Trophoblast cell (in vitro differentiated cells and primary cell): Measurements from ENCODE around the gene STRA6.

Experiments
- DNase-seq, 2 donors: peaks; one replicate each; pipeline ENCODE4 v3.0.0-alpha.2; 2016
- H2AFZ ChIP-seq: 2 replicates; pipeline ENCODE4 v1.6.1; 2013; ENCODE audit warnings: low read length, moderate library complexity, mild to moderate bottlenecking; ENCODE audit not compliant: insufficient read depth, poor library complexity
- H2AK5ac ChIP-seq: 2 replicates; pipeline ENCODE4 v1.6.1; 2013; ENCODE audit warnings: mild to moderate bottlenecking, low read length
- H2BK120ac ChIP-seq: 2 replicates; pipeline ENCODE4 v1.6.1; 2013; ENCODE audit warnings: low read length, mild to moderate bottlenecking, moderate library complexity; ENCODE audit not compliant: insufficient read depth, poor library complexity
- H2BK12ac ChIP-seq: 2 replicates; pipeline ENCODE4 v1.6.1; 2013; ENCODE audit warnings: mild to moderate bottlenecking, low read length, moderate library complexity
- H2BK5ac ChIP-seq: 2 replicates; pipeline ENCODE4 v1.6.1; 2013; ENCODE audit warnings: low read length, low read depth, moderate library complexity, mild to moderate bottlenecking; ENCODE audit not compliant: poor library complexity
- H3K14ac ChIP-seq: 2 replicates; pipeline ENCODE4 v1.6.1; 2013; ENCODE audit warnings: mild to moderate bottlenecking, low read length
- H3K18ac ChIP-seq: 2 replicates; pipeline ENCODE4 v1.6.1; 2013; ENCODE audit warnings: mild to moderate bottlenecking, low read length
- H3K23ac ChIP-seq: 2 replicates; pipeline ENCODE4 v1.6.1; 2013; ENCODE audit warnings: low read length
- H3K27ac ChIP-seq: 2 replicates; pipeline ENCODE4 v1.5.1; 2013; ENCODE audit warnings: low read depth, mild to moderate bottlenecking, inconsistent platforms, low read length, moderate library complexity
- H3K27me3 ChIP-seq: 2 replicates; pipeline ENCODE4 v1.6.1; 2013; ENCODE audit warnings: inconsistent platforms, mild to moderate bottlenecking, low read length, moderate library complexity; ENCODE audit not compliant: insufficient read depth
- H3K36me3 ChIP-seq, 2 experiments: 1 replicate in 1 of 2; 2 replicates in 1 of 2; pipeline ENCODE4 v1.6.1; 2013; ENCODE audit warnings: low read length in 2 of 2, mild to moderate bottlenecking in 2 of 2, moderate library complexity in 1 of 2; ENCODE audit not compliant: insufficient read depth in 2 of 2, control insufficient read depth in 1 of 2
- H3K4ac ChIP-seq: 2 replicates; pipeline ENCODE4 v1.6.1; 2013; ENCODE audit warnings: low read depth, mild to moderate bottlenecking, low read length, moderate library complexity
- H3K4me1 ChIP-seq, 2 experiments: 1 replicate in 1 of 2; 2 replicates in 1 of 2; pipeline ENCODE4 v1.6.1; 2013; ENCODE audit warnings: low read length in 2 of 2, mild to moderate bottlenecking in 2 of 2, moderate library complexity in 1 of 2; ENCODE audit not compliant: insufficient read depth in 2 of 2, control insufficient read depth in 1 of 2
- H3K4me2 ChIP-seq: 2 replicates; pipeline ENCODE4 v1.6.1; 2013; ENCODE audit warnings: inconsistent platforms, mild to moderate bottlenecking, low read length, moderate library complexity
- H3K4me3 ChIP-seq: 2 replicates; pipeline ENCODE4 v1.5.1; 2013; ENCODE audit warnings: mild to moderate bottlenecking, low read depth, low read length, inconsistent platforms
- H3K79me1 ChIP-seq: one replicate; pipeline ENCODE4 v1.6.1; 2013; ENCODE audit warnings: low read length
- H3K79me2 ChIP-seq: 2 replicates; pipeline ENCODE4 v1.6.1; 2013; ENCODE audit warnings: low read length, mild to moderate bottlenecking; ENCODE audit not compliant: control insufficient read depth, insufficient read depth, poor library complexity
- H3K9ac ChIP-seq: 2 replicates; pipeline ENCODE4 v1.6.1; 2013; ENCODE audit warnings: mild to moderate bottlenecking, low read length
- H3K9me3 ChIP-seq: 2 replicates; pipeline ENCODE4 v1.6.1; 2013; ENCODE audit warnings: low read depth, mild to moderate bottlenecking, control low read depth, inconsistent platforms, low read length; ENCODE audit not compliant: insufficient read depth
- H4K12ac ChIP-seq: 2 replicates; pipeline ENCODE4 v1.6.1; 2013; ENCODE audit warnings: low read depth, mild to moderate bottlenecking, low read length, moderate library complexity
- H4K8ac ChIP-seq: 2 replicates; pipeline ENCODE4 v1.6.1; 2013; ENCODE audit warnings: low read depth, mild to moderate bottlenecking, low read length, moderate library complexity
- H4K91ac ChIP-seq: one replicate; pipeline ENCODE4 v1.6.1; 2013; ENCODE audit warnings: low read depth, mild to moderate bottlenecking, low read length, moderate library complexity
- WGBS: extraction: QIAGEN DNeasy Blood & Tissue Kit; methylation state at CpG from one replicate; pipeline ENCODE4 v1.1.7; 2013; ENCODE audit warnings: missing lambda C conversion rate; ENCODE audit not compliant: insufficient read length, insufficient coverage; ENCODE audit errors: extremely low coverage; 5-methylcytosine and 5-hydroxymethylcytosine counted together

Gene STRA6

GRCh38 chr15:74170071-74170844, 32.3 kb downstream of the STRA6 start:
- Histone ChIP-seq H3K9ac (no peak overlapping the region), H3K36me3 (no peaks in the 10 kb centered on the region)
- WGBS, result no CpG with 5 or more reads among the region's 15 CpGs

DNA sequence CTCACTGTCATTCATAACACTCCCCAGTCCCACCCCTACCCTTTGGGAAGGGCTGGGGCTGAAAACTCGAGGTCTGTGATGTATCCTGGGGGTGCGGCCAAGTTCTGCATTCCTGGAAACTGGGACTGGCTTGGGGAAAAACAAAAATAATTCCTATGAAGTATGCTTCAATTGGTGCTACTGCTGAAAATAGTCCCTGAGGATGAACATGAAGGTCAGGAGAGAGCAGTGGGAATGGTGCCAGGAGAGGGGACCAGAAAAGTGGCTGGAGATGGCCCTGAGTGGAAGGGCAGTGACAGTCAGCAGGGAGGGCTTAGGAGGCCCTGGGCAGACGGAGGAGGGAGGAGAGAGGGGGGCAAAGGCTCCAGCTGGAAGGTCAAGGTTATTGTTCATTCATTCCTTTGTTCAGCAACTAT, 33.9 kb downstream of the STRA6 start:
- Histone ChIP-seq H2AK5ac (no peak overlapping the region), H2AFZ (no peak overlapping the region), H3K23ac (no peak overlapping the region), H4K12ac (no peak overlapping the region), H3K79me1 (no peaks in the 10 kb centered on the region), H3K4me1 (no peaks in the 10 kb centered on the region), H3K9ac (no peak overlapping the region), H3K14ac (no peak overlapping the region), H2BK5ac (no peak overlapping the region), H4K91ac (no peak overlapping the region), H2BK12ac (no peak overlapping the region), H3K4ac (no peak overlapping the region), H2BK120ac (no peak overlapping the region), H3K36me3 (no peaks in the 10 kb centered on the region), H3K4me3 (no peak overlapping the region), H3K79me2 (no peaks in the 10 kb centered on the region), H3K18ac (no peak overlapping the region), H3K9me3 (no peaks in the 10 kb centered on the region), H3K27me3 (no peaks in the 10 kb centered on the region), H3K4me2 (no peak overlapping the region), H3K27ac (no peak overlapping the region), H4K8ac (no peak overlapping the region)
- WGBS, result no CpG with 5 or more reads among the region's 3 CpGs
- no peak for DNase-seq

More at GRCh38 chr15:74170071-74170844, 32.3 kb downstream of the STRA6 start:
- Histone ChIP-seq H3K27me3 (no peaks in the 10 kb centered on the region), H3K18ac (no peak overlapping the region), H3K9me3 (no peaks in the 10 kb centered on the region), H3K4me2 (no peak overlapping the region), H4K8ac (no peak overlapping the region), H3K23ac (no peak overlapping the region), H4K12ac (no peak overlapping the region), H2BK5ac (no peak overlapping the region), H2AK5ac (no peak overlapping the region), H2BK120ac (no peak overlapping the region), H3K4ac (no peak overlapping the region), H3K79me1 (no peaks in the 10 kb centered on the region), H4K91ac (no peak overlapping the region), H3K14ac (no peak overlapping the region), H3K4me3 (no peak overlapping the region), H2BK12ac (no peak overlapping the region), H3K4me1 (no peaks in the 10 kb centered on the region), H3K27ac (no peak overlapping the region), H3K79me2 (no peaks in the 10 kb centered on the region), H2AFZ (no peak overlapping the region)
- DNase-seq, result no peak

GRCh38 chr15:74167891-74168331, 34.7 kb downstream of the STRA6 start:
- Histone ChIP-seq H3K23ac (no peak overlapping the region), H4K91ac (no peak overlapping the region), H3K27me3 (no peaks in the 10 kb centered on the region), H3K4me2 (no peak overlapping the region), H4K8ac (no peak overlapping the region), H2AFZ (no peak overlapping the region), H3K18ac (no peak overlapping the region), H3K9me3 (no peaks in the 10 kb centered on the region), H4K12ac (no peak overlapping the region), H2BK5ac (no peak overlapping the region), H3K14ac (no peak overlapping the region), H3K79me1 (no peaks in the 10 kb centered on the region), H2BK12ac (no peak overlapping the region), H2BK120ac (no peak overlapping the region), H3K36me3 (no peaks in the 10 kb centered on the region), H3K9ac (no peak overlapping the region), H3K4me1 (no peaks in the 10 kb centered on the region), H3K4me3 (no peak overlapping the region), H3K27ac (no peak overlapping the region), H3K79me2 (no peaks in the 10 kb centered on the region), H2AK5ac (no peak overlapping the region), H3K4ac (no peak overlapping the region)
- WGBS, result no CpG with 5 or more reads among the region's 4 CpGs
- no peak for DNase-seq

DNA sequence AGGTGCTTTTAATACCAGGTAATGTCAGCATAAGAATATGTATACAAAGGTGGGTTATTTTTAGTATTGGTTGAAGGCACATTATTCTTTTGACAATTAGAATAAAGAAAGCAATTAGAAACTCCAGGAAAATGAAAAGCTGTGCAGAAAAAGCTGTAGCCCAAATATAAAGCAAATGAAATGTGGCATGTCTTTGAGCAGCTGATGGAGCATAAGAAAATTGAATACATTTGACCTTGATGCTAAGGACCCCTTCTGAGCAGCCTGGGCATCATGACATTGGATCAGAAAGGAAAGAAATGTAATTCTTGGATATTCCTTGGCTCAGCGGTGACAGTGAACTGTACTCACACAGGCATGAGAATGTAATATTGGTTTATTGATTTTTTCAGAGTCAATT, 37.1 kb downstream of the STRA6 start:
- Histone ChIP-seq H2BK12ac (no peak overlapping the region), H3K4ac (no peak overlapping the region), H3K27ac (no peak overlapping the region), H4K12ac (no peak overlapping the region), H2BK120ac (no peak overlapping the region), H4K91ac (no peak overlapping the region), H3K4me2 (no peak overlapping the region), H3K9me3 (no peaks in the 10 kb centered on the region), H3K27me3 (no peaks in the 10 kb centered on the region), H3K23ac (no peak overlapping the region), H3K79me2 (no peaks in the 10 kb centered on the region), H2AFZ (no peak overlapping the region), H3K9ac (no peak overlapping the region), H3K79me1 (no peaks in the 10 kb centered on the region), H2BK5ac (no peak overlapping the region), H2AK5ac (no peak overlapping the region), H3K14ac (no peak overlapping the region), H3K18ac (no peak overlapping the region), H3K4me1 (no peaks in the 10 kb centered on the region), H4K8ac (no peak overlapping the region), H3K36me3 (no peaks in the 10 kb centered on the region), H3K4me3 (no peak overlapping the region)
- DNase-seq, result no peak
- WGBS, result no CpG with 5 or more reads among the region's 1 CpG
